HG02763 (cell line): ENCODE data around the gene DEPDC4.
"Not testable (repeated sequence)": the region's sequence is repeated elsewhere in the genome, so short reads cannot be mapped to it uniquely, and the experiment has no call there.

Source experiments
- ATAC-seq: cut with Tn5 transposase; IDR thresholded peaks from one replicate; pipeline ENCODE4 v1.9.1; 2021; ENCODE audit warnings: mild to moderate bottlenecking, moderate library complexity; ENCODE audit not compliant: unreplicated experiment

Gene DEPDC4

GRCh38 chr12:100265107-100265506 lies 1.8 kb downstream of the DEPDC4 start:
- ATAC-seq = not testable (repeated sequence)

GRCh38 chr12:100263131-100263530 lies 3.7 kb downstream of the DEPDC4 start:
- ATAC-seq = no peak

- ATAC-seq = no peak
Measured at GRCh38 chr12:100258127-100258526, 8.8 kb downstream of the DEPDC4 start.

- no peak for ATAC-seq
Measured at GRCh38 chr12:100254876-100255275, 12.0 kb downstream of the DEPDC4 start.

GRCh38 chr12:100253437-100253836 lies 13.4 kb downstream of the DEPDC4 start:
- ATAC-seq = no peak

GRCh38 chr12:100251917-100252316 lies 15.0 kb downstream of the DEPDC4 start:
- ATAC-seq = no peak

GRCh38 chr12:100249941-100250340 lies 16.9 kb downstream of the DEPDC4 start:
- no peak for ATAC-seq

- no peak for ATAC-seq
Measured at GRCh38 chr12:100248886-100249285, 18.0 kb downstream of the DEPDC4 start.

- no peak for ATAC-seq
Measured at GRCh38 chr12:100247765-100248164, 19.1 kb downstream of the DEPDC4 start.

- no peak for ATAC-seq
Measured at GRCh38 chr12:100243137-100243536, 23.7 kb downstream of the DEPDC4 start.

GRCh38 chr12:100239589-100239988 lies 27.3 kb downstream of the DEPDC4 start:
- ATAC-seq = no peak

GRCh38 chr12:100238801-100239200 lies 28.1 kb downstream of the DEPDC4 start:
- ATAC-seq = no peak

GRCh38 chr12:100234591-100235304 lies 32.1 kb downstream of the DEPDC4 start:
- ATAC-seq = no peak

- ATAC-seq = no peak
Measured at GRCh38 chr12:100234166-100234565, 32.7 kb downstream of the DEPDC4 start.

GRCh38 chr12:100231873-100232272 lies 35.0 kb downstream of the DEPDC4 start:
- not testable (repeated sequence) for ATAC-seq

GRCh38 chr12:100229876-100230275 lies 37.0 kb downstream of the DEPDC4 start:
- no peak for ATAC-seq

- no peak for ATAC-seq
Measured at GRCh38 chr12:100229036-100229635, 37.7 kb downstream of the DEPDC4 start.

GRCh38 chr12:100225491-100225890 lies 41.4 kb downstream of the DEPDC4 start:
- no peak for ATAC-seq

- not testable (repeated sequence) for ATAC-seq
Measured at GRCh38 chr12:100222173-100222572, 44.7 kb downstream of the DEPDC4 start.

- no peak for ATAC-seq
Measured at GRCh38 chr12:100221523-100221922, 45.4 kb downstream of the DEPDC4 start.

- ATAC-seq = no peak
Measured at GRCh38 chr12:100219328-100220109, 47.4 kb downstream of the DEPDC4 start.

GRCh38 chr12:100216337-100216736 lies 50.5 kb downstream of the DEPDC4 start:
- ATAC-seq = no peak
